ENCODE measurements around the gene PSMG4. TPM values are rescaled to one million over a fixed set of nuclear protein-coding genes. Genes with fewer than 3 reads are reported as not detected.

PSMG4 gene
- total and polyA plus RNA-seq, 10 of the 15 experiments (the other 5 are each of a cell fraction or from before 2014, with no cell fraction given): 7.1 to 62.6 (median 29.8) TPM

DNA sequence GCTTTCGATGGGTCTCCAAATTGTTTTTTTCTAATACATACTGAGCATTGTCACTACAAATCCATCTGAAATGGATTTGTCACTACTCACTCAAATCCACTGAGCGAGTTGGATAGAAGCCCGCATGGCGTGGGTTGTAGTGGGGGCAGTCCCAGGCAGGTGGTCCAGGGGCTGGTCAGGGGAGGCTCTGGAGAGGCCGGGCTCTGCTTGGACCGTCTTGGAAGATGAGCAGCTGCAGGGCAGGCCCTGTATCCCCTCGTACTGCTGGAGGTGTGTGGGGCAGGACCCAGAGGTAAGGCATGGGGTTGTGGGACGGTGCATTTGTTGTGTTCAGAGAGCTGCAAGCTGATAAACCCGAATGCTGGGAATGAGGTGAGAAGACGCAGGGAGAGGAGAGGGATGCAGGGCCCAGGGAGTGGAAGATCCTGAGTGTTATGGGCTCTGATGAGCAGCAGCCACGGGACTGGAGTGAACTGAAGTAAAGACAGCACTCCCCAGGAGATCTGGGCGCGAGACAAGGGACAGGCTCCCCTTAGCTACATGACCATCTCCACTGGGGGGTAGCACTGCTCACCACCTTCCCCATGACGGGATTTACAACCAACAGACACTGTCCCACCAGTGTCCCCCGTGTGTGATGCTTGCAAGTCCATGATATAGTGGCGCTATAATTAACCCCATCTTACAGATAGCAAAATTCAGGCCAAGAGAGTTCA lies 45.9 kb downstream of the PSMG4 start (continued):
- no peak for TF ChIP-seq ZNF274 (IDR thresholded peaks at IDR 0.05; ENCODE audit: insufficient read depth, insufficient read length)

DNA sequence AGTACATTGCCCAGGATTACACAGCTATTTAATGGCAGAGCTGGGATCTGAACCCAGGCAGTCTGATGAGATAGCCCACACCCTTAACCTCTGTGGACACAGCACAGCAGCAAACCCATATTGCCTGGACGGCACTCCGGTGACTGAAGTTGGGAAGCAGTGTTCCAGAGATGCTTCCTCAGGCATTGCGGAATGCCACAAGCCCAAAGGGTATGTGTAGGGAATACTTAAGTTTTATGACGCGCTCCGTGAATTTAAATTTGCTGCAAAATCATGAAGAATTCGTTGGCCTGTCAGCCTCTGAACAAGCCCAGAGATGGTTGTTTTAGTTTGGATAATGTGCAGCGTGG lies 46.4 kb downstream of the PSMG4 start:
- POLR2A ChIA-PET: no interaction called here
- H3K4me1 ChIP-seq (ENCODE audit: control insufficient read depth, insufficient read depth, low read length): no peaks in the 10 kb centered on the region
- ATAC-seq (no peak), DNase-seq (ENCODE audit: low read depth, low spot score) (no peak), FAIRE-seq (no peak)
- H4K20me1 ChIP-seq (ENCODE audit: control insufficient read depth, insufficient read depth): no peaks in the 10 kb centered on the region
- no peaks in the 10 kb centered on the region; the same call in 2 of the 3 replicates for H3K9me3 ChIP-seq (replicated peaks; ENCODE audit: control insufficient read depth, insufficient read depth, low read length)
- peaks cover 0 to 4% of the 10 kb centered on the region in 2 experiments; a peak in 1 of 4 replicates for H3K27me3 ChIP-seq (replicated peaks in 1 of 2; ENCODE audit: control insufficient read depth in 2 of 2, insufficient read depth in 2 of 2, low read length in 1 of 2)
- intact Hi-C loops (cut with micrococcal nuclease; ENCODE audit: unreplicated experiment): no loop called here
- SMC1A ChIA-PET (ENCODE audit: uncharacterized antibody, unreplicated experiment): no interaction called here
- RAD21 ChIA-PET (ENCODE audit: unreplicated experiment): interaction anchor here (0.8 kb wide), 1 partner anchor 148 kb away, joined by 3 read pairs; no protein-coding TSS in a partner anchor
- CTCF ChIA-PET: interaction anchor here (1.1 to 1.4 kb wide), 2 partner anchors 54 to 106 kb away, joined by 4 read pairs; no protein-coding TSS in a partner anchor
- H2AFZ ChIP-seq (ENCODE audit: control insufficient read depth, low read depth, low read length): no peak overlapping the region
- no peak overlapping the region for H3K4me3 ChIP-seq
- H3K9ac ChIP-seq (ENCODE audit: control insufficient read depth, insufficient read depth, low read length): no peak overlapping the region
- 65% methylated on average over 8 of the region's 8 CpGs for WGBS (ENCODE audit: insufficient coverage, insufficient replicate concordance, low lambda C conversion rate, missing lambda C conversion rate)
- H3K4me2 ChIP-seq (ENCODE audit: control insufficient read depth, insufficient read depth): no peak overlapping the region
- H3K79me2 ChIP-seq (ENCODE audit: control insufficient read depth, insufficient read depth, low read length): no peaks in the 10 kb centered on the region
- in situ Hi-C loops (cut with MboI): no loop called here
- H3K36me3 ChIP-seq (ENCODE audit: control insufficient read depth in 2 of 2, insufficient read depth in 2 of 2, low read length in 1 of 2): no peaks in the 10 kb centered on the region
- TF ChIP-seq ZNF622 (IDR thresholded peaks at IDR 0.05) (no peak), EED (IDR thresholded peaks at IDR 0.05; ENCODE audit: low read depth) (no peak), SREBF1 (IDR thresholded peaks at IDR 0.05; ENCODE audit: low read length) (no peak), CREB1 (IDR thresholded peaks at IDR 0.05; ENCODE audit: low read depth) (no peak), IKZF2 (IDR thresholded peaks at IDR 0.05) (no peak), BCL3 (IDR thresholded peaks at IDR 0.05; ENCODE audit: borderline replicate concordance, insufficient read depth, low read depth, low read length, poor library complexity, severe bottlenecking) (no peak), STAT1 (conservative IDR thresholded peaks at IDR 0.05) (no peak), SREBF2 (IDR thresholded peaks at IDR 0.05; ENCODE audit: low read length) (no peak), HDAC2 (IDR thresholded peaks at IDR 0.05) (no peak), FOXM1 (IDR thresholded peaks at IDR 0.05; ENCODE audit: low read depth, low read length) (no peak), YBX1 (IDR thresholded peaks at IDR 0.05) (no peak), PRDM15 (CRISPR knock-in tag; IDR thresholded peaks at IDR 0.05) (no peak), ZNF384 (IDR thresholded peaks at IDR 0.05; ENCODE audit: borderline replicate concordance, low read depth, low read length) (no peak)
- TF ChIP-seq, protein P1, sequence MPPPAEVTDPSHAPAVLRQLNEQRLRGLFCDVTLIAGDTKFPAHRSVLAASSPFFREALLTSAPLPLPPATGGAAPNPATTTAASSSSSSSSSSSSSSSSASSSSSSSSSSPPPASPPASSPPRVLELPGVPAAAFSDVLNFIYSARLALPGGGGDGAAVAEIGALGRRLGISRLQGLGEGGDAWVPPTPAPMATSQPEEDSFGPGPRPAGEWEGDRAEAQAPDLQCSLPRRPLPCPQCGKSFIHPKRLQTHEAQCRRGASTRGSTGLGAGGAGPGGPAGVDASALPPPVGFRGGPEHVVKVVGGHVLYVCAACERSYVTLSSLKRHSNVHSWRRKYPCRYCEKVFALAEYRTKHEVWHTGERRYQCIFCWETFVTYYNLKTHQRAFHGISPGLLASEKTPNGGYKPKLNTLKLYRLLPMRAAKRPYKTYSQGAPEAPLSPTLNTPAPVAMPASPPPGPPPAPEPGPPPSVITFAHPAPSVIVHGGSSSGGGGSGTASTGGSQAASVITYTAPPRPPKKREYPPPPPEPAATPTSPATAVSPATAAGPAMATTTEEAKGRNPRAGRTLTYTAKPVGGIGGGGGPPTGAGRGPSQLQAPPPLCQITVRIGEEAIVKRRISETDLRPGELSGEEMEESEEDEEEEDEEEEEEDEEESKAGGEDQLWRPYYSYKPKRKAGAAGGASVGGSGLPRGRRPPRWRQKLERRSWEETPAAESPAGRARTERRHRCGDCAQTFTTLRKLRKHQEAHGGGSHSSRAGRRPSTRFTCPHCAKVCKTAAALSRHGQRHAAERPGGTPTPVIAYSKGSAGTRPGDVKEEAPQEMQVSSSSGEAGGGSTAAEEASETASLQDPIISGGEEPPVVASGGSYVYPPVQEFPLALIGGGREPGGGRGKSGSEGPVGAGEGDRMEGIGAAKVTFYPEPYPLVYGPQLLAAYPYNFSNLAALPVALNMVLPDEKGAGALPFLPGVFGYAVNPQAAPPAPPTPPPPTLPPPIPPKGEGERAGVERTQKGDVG (CRISPR knock-in tag; IDR thresholded peaks at IDR 0.05): no peak
- H3K27ac ChIP-seq (ENCODE audit: control insufficient read depth, insufficient read depth): no peak overlapping the region
- no TSS peak for BruUV-seq (replicated peaks)

Measured in GM12878 (cell line).